Bone marrow (tissue), 2 donors: ENCODE measurements around the gene TENT4A.

Experiments
- DNase-seq, 2 donors: peaks; one replicate each; lab custom pipeline; 2025; lab: John Stamatoyannopoulos, UW

Gene TENT4A

GRCh38 chr5:6750951-6751685 lies 37.9 kb downstream of the TENT4A start:
- DNase-seq: no peak

- no peak for DNase-seq
Measured at GRCh38 chr5:6752236-6752635, 39.0 kb downstream of the TENT4A start.

GRCh38 chr5:6752782-6753181 lies 39.5 kb downstream of the TENT4A start:
- DNase-seq: no peak

- no peak for DNase-seq
Measured at GRCh38 chr5:6753851-6754250, 40.6 kb downstream of the TENT4A start.

- no peak for DNase-seq
Measured at GRCh38 chr5:6754766-6755165, 41.5 kb downstream of the TENT4A start.

GRCh38 chr5:6755519-6755918 lies 42.3 kb downstream of the TENT4A start:
- no peak for DNase-seq

- DNase-seq: no peak
Measured at GRCh38 chr5:6755941-6756340, 42.7 kb downstream of the TENT4A start.

- no peak for DNase-seq
Measured at GRCh38 chr5:6757414-6757969, 44.3 kb downstream of the TENT4A start.

GRCh38 chr5:6758236-6758635 lies 45.0 kb downstream of the TENT4A start:
- DNase-seq: no peak

- no peak for DNase-seq
Measured at GRCh38 chr5:6758706-6759105, 45.5 kb downstream of the TENT4A start.

GRCh38 chr5:6759401-6759800 lies 46.2 kb downstream of the TENT4A start:
- no peak for DNase-seq

- DNase-seq: no peak
Measured at GRCh38 chr5:6759983-6760382, 46.8 kb downstream of the TENT4A start.

GRCh38 chr5:6760686-6761085 lies 47.5 kb downstream of the TENT4A start:
- DNase-seq: no peak

GRCh38 chr5:6761333-6761732 lies 48.1 kb downstream of the TENT4A start:
- DNase-seq: no peak

- no peak for DNase-seq
Measured at GRCh38 chr5:6762116-6762515, 48.9 kb downstream of the TENT4A start.

GRCh38 chr5:6762697-6763096 lies 49.5 kb downstream of the TENT4A start:
- no peak for DNase-seq

GRCh38 chr5:6763191-6763590 lies 50.0 kb downstream of the TENT4A start:
- DNase-seq: no peak

- peak; percentile 37 to 60 for DNase-seq
Measured at GRCh38 chr5:6765612-6766525, 52.6 kb downstream of the TENT4A start.

- DNase-seq: peak; percentile 83 to 98
Measured at GRCh38 chr5:6766604-6767093, 53.4 kb downstream of the TENT4A start.

- no peak for DNase-seq
Measured at GRCh38 chr5:6767481-6768063, 54.3 kb downstream of the TENT4A start.

- no peak for DNase-seq
Measured at GRCh38 chr5:6768590-6769230, 55.5 kb downstream of the TENT4A start.
